ENCODE measurements around the gene ZNF469.

DNA sequence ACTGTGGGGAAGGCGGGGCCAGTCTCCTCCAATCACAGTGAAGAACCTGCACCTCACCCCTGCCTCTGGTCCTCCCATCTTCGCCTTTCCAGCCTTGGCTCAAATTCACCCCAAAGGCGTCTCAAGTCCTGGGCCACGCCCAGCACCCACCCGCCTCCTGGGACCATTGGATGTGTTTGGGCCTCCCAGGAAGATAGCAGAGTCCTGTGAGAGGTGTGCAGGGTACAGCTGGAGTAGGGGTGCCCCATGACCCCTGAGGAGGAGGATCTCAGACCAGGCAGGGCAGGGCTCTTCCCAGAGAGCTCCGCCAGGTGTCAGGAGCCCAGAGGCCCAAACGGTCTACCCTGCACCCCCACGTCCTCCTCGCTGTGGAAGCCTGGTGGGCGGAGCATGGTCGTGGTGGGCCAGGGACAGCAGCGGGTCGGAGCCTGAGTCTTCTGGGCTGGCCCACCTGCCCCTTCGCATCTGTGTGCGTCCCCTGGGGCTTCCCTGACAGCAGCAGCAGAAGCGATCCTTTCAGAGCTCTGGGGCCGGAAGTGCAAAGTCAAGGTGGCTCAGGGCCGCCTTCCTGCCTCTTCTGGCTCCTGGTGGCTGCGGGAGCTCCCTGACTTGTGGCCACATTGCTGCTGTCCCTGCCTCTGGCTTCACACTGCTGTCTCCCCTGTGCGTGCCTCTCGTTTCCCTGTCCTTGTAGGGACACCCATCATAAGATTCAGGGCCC, 34.9 kb upstream of the ZNF469 start:
- TF ChIP-seq, protein P1, sequence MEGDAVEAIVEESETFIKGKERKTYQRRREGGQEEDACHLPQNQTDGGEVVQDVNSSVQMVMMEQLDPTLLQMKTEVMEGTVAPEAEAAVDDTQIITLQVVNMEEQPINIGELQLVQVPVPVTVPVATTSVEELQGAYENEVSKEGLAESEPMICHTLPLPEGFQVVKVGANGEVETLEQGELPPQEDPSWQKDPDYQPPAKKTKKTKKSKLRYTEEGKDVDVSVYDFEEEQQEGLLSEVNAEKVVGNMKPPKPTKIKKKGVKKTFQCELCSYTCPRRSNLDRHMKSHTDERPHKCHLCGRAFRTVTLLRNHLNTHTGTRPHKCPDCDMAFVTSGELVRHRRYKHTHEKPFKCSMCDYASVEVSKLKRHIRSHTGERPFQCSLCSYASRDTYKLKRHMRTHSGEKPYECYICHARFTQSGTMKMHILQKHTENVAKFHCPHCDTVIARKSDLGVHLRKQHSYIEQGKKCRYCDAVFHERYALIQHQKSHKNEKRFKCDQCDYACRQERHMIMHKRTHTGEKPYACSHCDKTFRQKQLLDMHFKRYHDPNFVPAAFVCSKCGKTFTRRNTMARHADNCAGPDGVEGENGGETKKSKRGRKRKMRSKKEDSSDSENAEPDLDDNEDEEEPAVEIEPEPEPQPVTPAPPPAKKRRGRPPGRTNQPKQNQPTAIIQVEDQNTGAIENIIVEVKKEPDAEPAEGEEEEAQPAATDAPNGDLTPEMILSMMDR (IDR thresholded peaks at IDR 0.05; ENCODE audit: poor library complexity, severe bottlenecking), result no peak
- TF ChIP-seq EZH2 (IDR thresholded peaks at IDR 0.05; ENCODE audit: borderline replicate concordance, insufficient read depth, low read length, poor library complexity, severe bottlenecking), result no peak

Measured in neural cell (in vitro differentiated cells).